GM21367 (cell line): Measurements from ENCODE around the gene ZNF827.

Source experiments
- ATAC-seq: cut with Tn5 transposase; IDR thresholded peaks from one replicate; pipeline ENCODE4 v1.9.1; 2021; ENCODE audit not compliant: unreplicated experiment

ZNF827 gene, protein sequence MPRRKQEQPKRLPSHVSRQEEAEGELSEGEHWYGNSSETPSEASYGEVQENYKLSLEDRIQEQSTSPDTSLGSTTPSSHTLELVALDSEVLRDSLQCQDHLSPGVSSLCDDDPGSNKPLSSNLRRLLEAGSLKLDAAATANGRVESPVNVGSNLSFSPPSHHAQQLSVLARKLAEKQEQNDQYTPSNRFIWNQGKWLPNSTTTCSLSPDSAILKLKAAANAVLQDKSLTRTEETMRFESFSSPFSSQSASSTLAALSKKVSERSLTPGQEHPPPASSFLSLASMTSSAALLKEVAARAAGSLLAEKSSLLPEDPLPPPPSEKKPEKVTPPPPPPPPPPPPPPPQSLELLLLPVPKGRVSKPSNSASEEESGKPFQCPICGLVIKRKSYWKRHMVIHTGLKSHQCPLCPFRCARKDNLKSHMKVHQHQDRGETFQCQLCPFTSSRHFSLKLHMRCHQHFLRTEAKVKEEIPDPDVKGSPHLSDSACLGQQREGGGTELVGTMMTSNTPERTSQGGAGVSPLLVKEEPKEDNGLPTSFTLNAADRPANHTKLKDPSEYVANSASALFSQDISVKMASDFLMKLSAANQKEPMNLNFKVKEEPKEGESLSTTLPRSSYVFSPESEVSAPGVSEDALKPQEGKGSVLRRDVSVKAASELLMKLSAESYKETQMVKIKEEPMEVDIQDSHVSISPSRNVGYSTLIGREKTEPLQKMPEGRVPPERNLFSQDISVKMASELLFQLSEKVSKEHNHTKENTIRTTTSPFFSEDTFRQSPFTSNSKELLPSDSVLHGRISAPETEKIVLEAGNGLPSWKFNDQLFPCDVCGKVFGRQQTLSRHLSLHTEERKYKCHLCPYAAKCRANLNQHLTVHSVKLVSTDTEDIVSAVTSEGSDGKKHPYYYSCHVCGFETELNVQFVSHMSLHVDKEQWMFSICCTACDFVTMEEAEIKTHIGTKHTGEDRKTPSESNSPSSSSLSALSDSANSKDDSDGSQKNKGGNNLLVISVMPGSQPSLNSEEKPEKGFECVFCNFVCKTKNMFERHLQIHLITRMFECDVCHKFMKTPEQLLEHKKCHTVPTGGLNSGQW

DNA sequence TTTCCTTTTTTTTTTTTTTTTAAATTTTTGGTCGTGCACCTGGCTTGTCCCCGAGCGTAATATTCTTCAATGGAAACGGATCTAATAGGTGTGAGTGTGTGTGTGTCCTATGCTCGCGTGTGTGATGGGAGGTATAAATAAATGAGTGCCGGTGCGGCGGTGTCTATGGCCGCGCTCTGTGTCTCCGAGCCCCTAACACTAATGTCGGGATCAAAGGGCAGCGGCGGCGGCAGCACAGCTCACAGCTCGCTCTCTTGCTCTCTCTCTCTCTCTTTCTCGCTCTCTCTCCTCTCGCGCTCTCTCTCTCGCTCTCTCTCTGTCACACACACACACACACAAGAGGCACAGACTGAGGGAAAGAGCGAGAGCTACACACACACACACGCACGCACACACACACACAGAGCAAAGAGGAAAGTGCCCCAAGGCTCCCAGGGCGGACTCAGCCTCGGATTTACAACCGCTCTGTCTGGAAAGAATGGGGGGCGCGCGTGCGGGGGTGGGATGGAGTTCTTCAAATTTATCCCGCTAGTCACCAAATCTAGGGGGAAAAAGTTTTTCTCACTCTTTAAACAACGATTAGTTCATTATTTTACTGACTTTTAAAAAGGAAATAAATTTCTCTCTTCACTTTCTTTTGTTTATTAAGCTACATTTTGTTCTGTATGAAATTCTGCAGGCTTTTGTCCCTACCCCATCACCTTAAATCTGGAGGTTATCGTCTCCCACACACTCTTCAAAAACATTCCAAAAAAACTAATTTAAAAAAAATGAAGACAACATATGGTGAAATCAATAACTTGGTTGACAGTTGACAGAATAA is at the start of gene ZNF827:
TSS of gene ZNF827 (minus strand) at position 206 of the 823 bp plus-strand sequence. CDS start 416 bp downstream, outside the sequence.
- peak; percentile 27 for ATAC-seq

DNA sequence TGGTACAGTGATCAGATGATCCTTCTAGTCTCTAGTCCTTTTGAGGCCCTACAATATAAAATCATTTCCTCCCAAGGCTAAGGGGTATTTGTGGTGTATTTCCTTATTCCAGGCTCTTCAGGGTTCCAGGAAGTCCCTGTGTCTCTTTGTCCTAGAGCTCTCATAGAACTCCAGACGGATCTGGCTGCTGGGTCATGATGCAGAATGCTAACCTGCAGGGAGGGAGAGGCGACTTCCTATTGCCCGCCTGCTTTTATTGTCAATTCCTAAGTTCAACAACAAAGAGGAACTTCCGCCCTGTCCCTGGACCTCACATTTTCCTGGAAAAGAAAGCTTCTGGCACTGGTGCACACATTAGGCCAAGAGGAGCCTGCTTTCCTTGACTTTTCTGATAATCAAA is 45.9 kb upstream of the ZNF827 start:
- no peak for ATAC-seq

DNA sequence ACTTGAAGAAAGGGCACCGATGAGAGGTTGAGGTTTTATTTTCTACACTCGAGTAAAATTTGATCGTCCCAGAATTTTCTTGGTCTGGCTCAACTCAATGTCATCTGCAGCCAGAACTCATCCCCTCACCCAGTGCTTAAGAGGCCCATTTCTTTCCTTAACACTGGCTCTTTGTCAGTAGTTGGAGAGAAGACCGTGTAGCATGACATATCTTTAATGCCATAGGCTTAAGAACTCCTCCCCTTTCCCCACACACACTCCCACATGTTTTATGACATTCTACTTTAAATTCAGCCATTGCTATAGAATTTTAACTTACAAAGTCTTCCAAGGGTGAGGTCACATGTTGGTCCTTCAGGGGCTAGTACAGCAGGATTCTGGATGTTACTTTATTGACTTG is 44.2 kb upstream of the ZNF827 start:
- ATAC-seq = no peak

DNA sequence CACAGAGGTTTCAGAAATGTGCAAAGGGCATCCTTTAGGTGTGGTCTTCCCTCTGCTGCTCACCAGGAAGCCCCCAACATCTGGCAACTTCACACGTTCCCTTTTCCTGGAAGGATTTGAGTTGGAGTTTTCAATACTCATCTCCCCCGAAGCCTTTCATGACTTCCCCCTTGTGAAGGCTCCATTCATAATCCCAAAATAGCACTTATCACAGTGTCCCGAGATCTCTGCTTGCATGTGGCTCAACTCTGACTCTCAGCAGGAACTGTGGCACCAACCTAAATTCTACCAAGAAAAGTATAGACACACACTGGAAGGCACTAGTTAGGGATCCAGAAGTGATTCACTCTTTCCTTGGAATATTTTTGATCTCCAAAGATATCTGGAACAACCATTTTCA is 40.5 kb upstream of the ZNF827 start:
- no peak for ATAC-seq

DNA sequence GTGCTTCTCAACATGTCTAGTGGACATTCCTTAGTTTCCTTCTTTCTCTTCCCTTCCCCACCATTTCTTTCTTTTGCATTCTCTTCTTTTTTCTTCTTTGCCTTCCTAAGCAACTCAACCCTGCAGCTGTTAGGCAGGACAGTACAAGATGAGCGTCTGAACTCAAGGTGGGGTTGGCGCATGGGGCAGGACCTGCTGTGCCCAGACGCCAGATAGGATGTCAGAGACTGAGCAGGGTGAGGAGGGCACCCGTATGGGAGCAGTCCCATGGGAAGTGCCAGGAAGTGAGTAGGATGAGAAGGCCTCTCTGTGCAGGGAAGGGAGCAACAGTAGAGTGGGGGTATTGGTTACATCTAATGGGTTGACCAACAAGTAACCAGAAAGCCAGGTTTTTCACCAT is 38.1 kb upstream of the ZNF827 start:
- no peak for ATAC-seq

DNA sequence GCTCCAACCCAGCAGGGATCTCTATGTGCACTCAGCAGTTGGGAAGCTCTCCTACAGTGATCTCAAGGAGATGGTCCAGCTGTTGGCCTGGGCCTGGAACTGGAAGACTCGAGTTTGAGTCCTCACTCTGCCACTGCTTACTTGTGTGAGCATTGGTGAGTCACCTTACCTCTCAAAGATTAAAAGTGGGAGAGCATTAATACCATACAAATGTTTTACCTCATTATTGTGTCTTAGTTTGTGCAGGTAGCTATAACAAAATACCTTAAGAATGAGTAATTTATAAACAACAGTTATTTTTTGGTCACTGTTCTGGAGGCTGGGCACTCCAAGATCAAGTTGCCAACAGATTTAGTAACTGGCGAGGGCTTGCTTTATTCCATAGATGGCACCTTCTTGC is 21.4 kb upstream of the ZNF827 start:
- ATAC-seq = no peak

DNA sequence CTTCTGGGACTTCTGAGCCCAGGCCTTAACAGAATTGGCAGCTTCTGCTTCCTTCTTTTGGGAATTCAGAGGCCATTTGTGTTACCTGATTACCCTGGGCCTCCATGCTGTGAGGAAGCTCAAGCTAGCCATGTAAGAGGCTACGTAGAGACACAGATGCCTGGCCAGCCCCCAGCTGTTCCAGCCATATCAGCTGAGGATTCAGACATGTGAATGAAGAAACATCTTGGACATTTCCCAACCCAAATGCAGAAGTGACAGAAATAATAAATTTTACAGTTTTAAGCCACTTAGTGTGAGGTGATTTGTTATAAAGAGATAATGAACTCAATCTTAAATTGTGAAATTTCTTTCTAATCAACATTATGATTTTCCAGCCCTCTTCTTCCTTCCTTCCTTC is 18.7 kb upstream of the ZNF827 start:
- no peak for ATAC-seq

DNA sequence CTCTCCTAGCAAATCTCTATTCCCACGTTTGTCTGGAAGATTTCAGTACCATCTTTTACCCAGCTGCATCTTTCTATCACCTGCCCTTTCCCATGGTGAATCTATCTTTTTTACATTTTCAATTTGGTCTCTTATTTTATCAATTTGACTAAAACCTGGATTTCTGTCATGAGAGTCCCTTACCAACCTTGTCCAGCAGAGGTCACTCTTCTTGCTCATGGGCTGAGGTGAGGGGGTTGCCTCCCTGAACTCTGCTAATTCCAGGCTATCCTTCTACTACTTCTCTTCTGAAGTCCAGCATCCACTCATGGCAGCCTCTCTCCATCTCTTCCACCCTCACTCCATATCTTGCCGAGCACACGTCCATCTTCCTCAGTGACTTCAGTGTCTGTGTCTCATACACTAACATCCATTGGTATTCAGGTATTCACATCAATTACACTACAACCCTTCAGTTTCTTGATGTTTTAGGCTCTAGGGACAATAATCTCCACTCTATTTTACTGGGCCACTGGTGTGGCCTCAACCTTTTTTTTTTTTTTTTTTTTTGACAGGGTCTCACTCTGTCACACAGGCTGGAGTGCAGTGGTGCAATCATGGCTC is 17.8 kb upstream of the ZNF827 start:
- no peak for ATAC-seq

DNA sequence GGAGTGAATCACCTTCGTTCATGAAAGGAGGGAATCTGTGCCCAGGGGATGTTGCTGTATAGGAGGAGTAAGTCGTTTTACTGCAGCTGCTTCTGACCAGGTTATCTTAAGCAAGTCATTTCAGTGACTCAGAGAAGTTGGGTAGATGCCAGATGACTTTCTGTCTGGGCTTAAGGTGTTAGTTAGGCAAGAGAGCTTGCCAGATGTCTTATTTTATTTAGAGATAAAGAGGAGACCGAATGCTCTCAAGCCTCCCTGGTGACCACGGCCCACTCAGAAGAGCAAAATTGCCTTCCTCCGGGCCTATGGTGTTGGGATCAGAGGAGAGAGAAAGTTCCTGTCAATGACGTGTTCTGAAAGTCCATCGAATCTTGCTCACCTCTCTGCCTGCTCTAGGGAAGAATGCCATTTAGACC is 16.3 kb upstream of the ZNF827 start:
- no peak for ATAC-seq

DNA sequence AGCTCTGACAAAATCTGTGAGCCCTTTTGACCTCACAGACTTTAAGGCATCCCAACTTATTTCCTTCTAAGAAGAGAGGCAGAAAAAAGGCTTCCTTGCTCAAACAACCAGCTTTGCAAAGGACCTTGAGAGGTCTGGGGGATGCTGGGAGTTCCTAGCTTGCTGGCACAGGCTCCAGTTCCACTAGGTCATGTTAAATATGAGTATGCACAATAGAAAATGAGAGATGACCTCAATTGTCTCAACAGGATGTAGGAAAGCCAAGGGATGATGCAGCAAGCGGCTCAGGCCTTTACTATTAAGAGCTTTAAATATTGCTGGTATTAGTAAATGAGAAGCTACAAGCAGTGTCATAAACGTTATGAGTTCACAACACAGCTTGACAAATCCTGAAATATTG is 13.3 kb upstream of the ZNF827 start:
- no peak for ATAC-seq

DNA sequence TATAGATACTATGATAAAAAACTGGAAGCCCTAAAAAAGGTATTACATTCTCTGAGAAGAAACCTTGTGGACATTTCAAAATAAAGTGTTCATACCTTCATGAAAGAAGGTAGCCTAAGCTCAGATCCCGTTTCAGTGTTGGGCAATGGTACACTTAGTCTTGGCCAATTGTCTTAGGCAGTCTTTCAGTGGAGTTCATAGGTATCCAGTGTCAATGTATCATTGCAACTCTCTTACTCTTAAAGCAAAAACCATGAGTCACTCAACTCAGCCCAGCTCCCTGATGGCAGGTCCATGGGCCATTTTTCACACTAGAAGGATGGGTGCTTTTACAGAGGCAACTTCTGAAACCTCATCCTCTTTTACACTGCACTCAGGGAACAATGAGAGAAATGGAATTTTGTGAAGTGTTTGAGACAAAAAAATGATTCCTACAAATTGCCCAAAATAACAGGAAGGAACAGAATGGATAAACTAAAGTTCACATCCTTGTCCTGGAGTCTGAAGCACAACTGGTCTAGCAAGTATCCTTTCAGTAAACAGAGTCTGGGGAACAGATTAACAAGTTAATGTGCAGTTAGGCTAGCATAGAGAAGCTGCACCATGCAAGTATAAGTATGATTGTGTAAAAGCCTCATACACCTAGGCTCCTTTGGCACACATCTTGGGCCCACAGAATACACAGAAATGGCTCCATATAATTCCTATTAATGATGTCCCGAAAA is 7.0 kb upstream of the ZNF827 start:
- no peak for ATAC-seq

DNA sequence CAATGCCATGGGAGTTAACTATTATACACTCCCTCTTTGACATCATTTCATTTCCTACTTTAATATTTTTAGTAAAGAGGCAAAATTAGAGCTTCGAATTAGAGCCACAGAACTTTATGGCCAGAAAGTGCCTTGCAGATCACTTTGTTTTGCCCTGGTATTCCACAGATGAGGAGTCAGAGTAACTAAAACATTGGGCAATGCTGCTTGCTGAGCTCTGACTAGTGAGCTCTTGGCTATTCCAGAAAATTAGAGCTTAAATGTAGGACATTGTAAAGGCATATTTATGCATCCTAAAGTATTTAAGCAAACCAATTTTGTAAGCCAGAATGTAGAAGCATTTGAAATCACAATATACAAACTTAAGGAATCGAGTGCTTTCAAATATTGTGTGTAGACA is 6.3 kb upstream of the ZNF827 start:
- ATAC-seq = no peak

DNA sequence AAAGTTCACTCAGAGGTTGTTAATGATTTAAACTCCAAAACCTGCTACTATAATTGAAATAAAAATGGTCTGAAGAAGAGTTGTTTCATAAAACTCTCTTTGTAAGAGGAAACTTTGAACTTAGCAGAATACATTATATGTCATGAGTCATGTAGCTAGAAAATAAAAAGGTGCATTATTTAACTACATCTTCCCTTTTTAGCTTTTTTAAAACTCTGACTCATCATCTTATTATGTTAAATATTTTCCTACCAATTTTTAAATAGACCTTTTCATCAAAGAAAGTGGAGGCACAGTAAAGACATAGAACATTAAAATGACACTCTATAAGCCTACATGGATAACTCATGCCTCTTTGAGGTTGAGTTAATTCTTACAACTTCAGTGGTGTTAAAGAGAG is 1.2 kb upstream of the ZNF827 start:
- no peak for ATAC-seq

DNA sequence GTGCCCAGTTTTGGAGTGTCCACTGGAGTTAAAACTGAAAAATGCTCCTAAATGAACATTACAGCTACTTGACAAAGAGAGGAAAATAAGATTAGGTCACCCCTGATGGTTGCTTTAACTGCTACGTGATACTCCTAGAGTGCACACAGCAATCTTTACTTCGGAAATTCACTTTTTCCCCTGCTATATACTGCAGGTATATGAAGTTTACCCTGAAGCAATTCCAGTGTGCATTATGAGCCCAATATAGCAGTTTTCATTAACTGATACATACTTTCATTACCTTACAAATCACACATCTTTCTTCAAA is 773 bp upstream of the ZNF827 start:
- ATAC-seq = no peak

DNA sequence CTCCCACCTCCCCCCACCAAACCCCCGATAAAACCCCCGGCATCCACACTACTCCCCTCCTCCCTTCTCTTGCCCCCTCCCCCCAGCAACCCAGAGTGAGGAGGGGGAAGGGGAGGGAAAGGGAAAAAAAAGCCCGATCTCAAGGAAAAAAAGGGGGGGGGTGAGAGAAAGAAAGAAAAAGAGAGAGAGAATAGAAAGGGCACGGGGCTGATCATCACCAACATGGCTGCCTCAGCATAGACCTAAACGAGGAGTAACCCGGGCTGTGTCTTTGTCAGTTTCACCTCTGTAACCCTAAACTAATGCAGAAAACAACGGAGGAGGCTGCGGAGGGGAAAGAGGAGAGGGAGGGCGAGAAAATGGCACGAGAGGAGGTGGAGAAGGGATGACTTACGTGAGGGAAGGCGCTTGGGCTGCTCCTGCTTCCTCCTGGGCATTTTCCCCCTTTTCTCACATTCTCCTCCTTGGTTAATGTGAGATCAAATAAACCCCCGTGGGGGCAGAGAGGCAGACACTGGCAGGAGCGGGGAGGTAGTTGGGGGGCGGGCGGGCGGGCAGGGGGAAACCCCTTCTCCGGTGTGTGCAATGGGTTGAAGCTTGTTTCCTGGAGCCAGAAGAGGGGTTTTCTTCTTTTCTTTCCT is 532 bp downstream of the ZNF827 start:
- no peak for ATAC-seq

DNA sequence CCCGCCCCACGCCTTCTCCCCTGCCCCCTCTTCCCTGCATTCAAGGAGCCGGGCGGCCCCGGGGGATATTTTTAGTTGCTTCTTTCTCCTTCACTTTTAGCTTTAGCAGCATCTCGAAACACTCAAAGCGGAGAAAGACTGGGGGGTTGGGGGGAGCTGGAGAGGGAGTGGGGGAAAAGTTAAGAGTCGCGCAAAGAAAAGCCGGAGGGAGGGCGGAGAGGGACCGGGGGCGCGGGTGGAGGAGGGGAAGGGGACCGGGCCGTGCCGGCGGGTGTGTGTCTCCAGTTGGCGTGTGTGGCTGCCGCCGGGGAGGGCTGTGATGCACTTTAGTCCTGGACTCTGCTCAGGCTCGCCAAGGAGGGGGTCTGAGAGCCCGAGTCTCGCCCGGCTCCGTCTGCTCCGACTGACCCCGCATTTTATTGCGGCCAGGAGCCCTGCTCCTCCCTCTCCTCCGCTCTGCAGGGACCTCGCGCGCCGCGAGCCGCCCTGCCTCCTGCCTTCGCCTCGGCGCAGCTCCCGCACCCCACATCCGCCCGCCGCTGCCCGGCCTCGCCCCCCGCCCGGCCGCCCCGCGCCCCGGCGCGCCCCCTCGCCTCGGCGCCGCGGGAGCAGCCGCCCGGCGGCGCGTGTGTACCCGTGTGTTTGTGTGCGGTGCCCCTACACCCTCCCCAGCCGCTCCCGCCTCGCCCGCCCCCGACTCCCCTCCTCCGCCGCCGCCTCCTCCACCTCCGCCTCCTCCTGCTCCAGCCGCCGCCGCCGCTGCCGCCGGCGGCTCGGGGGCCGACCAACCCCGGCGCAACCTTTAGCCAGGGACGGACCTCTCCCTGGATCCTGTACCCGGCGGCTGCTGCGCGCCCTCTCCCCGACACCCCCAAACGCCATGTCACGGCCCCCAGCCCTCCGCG is 1.4 kb downstream of the ZNF827 start:
- ATAC-seq = peak; percentile 6

DNA sequence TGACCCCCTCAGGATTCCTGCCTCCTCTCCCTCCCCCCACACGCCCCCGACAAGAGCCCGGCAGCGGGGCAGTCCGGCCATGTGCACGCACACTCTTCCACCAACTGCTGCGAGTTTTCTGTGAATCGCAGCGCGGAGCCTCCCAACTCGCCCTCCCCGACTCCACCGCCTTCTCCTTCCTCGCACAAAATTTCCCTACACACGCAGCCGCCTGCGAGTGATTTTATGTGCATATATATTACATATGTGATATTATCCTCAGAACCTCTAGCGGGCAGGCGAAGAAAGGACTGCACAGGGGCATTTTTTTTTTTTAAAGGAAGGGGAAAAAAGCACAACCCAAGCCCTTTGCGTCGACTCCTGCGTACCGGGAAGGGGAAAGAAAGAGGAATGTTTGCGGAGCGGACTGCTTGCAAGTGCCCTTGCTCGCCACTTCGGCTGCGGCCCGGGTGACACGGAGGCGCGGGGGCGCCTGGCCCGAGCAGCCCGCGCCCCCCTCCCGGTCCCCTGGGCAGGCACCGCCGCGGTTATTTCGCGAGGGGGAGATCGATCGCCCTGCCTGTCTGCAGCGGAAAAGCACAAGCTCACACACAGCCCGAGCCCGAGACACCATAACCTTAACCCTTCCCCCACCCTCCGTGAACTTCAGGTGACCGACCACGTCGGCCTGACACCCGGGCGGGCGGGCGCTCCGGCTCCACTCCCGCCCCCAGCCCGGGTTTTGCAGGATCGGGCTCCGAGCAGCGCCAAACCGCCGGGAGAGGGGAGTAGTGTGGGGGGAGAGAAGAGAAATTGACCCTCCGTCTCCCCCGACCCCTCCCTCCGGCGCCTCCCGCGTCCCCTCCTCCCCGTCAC is 2.3 kb downstream of the ZNF827 start:
- peak; percentile 36 for ATAC-seq
